K562 (cell line): ENCODE measurements around the gene CCDC87. TPM values are rescaled to one million over a fixed set of nuclear protein-coding genes. Genes with fewer than 3 reads are reported as not detected.

Experiments
- AFF4 ChIP-seq: sonication (generic); formaldehyde crosslinking; IDR thresholded peaks from 2 replicates; pipeline ENCODE4 v1.8.0; 2023; ENCODE audit warnings: mild to moderate bottlenecking, missing genetic modification reagents
- REST ChIP-seq, 2 experiments: fragments of 450-650 bp; formaldehyde crosslinking in 1 of 2; IDR thresholded peaks; 2 replicates each; pipeline versions ENCODE4 v1.4.0 to v1.6.1; 2014 to 2020; ENCODE audit warnings: mild to moderate bottlenecking in 2 of 2, borderline replicate concordance in 1 of 2, low read depth in 1 of 2
- SIN3B ChIP-seq: fragments of 450-650 bp; IDR thresholded peaks from 2 replicates; pipeline ENCODE4 v1.6.1; 2017; ENCODE audit warnings: low read depth, mild to moderate bottlenecking, moderate library complexity
- STAT6 ChIP-seq: sonication (generic); formaldehyde crosslinking; IDR thresholded peaks from 2 replicates; pipeline ENCODE4 v1.8.1; 2023; ENCODE audit warnings: mild to moderate bottlenecking, missing genetic modification reagents
- VEZF1 ChIP-seq: fragments of 200-800 bp; sonication (Bioruptor generic); IDR thresholded peaks from 2 replicates; pipeline ENCODE4 v1.6.1; 2017; ENCODE audit warnings: missing genetic modification characterization, missing compliant biosample characterization
- ZNF57 ChIP-seq: fragments of 450-650 bp; formaldehyde crosslinking; IDR thresholded peaks from 2 replicates; pipeline ENCODE4 v1.4.0; 2020; ENCODE audit warnings: mild to moderate bottlenecking, moderate library complexity
- polyA plus RNA-seq, 8 experiments: library from polyadenylated mRNA; depleted of rRNA in 4 of 8; stranded (reverse) in 5 of 8; unstranded in 3 of 8; fragments of >200 nt; fragmentation: Nextera tagmentation in 2 of 8; fragmentation: Illumina TruSeq in 1 of 8; extraction: Ambion mirVana in 2 of 8; extraction: Trizol in 1 of 8; gene quantifications; 2 replicates each; pipeline versions ENCODE4 v1.2.1 to v1.2.3, GENCODE V29; 2011 to 2014; ENCODE audit warnings: inconsistent platforms in 1 of 8, missing spikeins in 1 of 8
- total RNA-seq, 7 experiments: library from RNA; depleted of rRNA in 6 of 7; stranded (reverse); fragments of >200 nt in 6 of 7; fragmentation: Illumina TruSeq in 2 of 7; extraction: Trizol in 2 of 7; gene quantifications; 2 replicates each; pipeline versions ENCODE4 v1.2.1 to v1.2.3, GENCODE V29; 2011 to 2021; ENCODE audit warnings: low replicate concordance in 1 of 7

The CCDC87 gene
- total and polyA plus RNA-seq, 9 of the 15 experiments (the other 6 are each of a cell fraction or from before 2014, with no cell fraction given): 0.03 to 0.44 (median 0.15) TPM; not detected in 1

- TF ChIP-seq AFF4 (CRISPR knock-in tag) (no peak), SIN3B (no peak), REST (IDR thresholded peaks at IDR 0.05; ENCODE audit: borderline replicate concordance) (no peak), REST (CRISPR knock-in tag; IDR thresholded peaks at IDR 0.05; ENCODE audit: low read depth) (no peak), VEZF1 (CRISPR knock-in tag) (no peak), STAT6 (no peak), ZNF57 (CRISPR knock-in tag) (no peak)
These were observed 17.1 kb upstream of the CCDC87 start (continued) for GRCh38 chr11:66609721-66610617.
